ENCODE results near the gene SEPSECS.
"Not testable (repeated sequence)": the region's sequence is repeated elsewhere in the genome, so short reads cannot be mapped to it uniquely, and the experiment has no call there.

- TF ChIP-seq POLR2A, CTCF (IDR thresholded peaks at IDR 0.05): not testable (repeated sequence)
Measured at GRCh38 chr4:25083441-25083840, 76.8 kb downstream of the SEPSECS start.

All from Peyer's patch (tissue), 4 donors.